Left kidney (tissue), 2 donors: Measurements from ENCODE around the gene SNAP47. TPM values are rescaled to one million over a fixed set of nuclear protein-coding genes. Genes with fewer than 3 reads are reported as not detected.

Source experiments
- DNase-seq: peaks from one replicate; pipeline ENCODE4 v3.0.0-alpha.2; 2013
- polyA plus RNA-seq: library from polyadenylated mRNA; unstranded; fragments of 120-200 nt; gene quantifications from one replicate; pipeline ENCODE4 v1.2.1, GENCODE V29; 2013; ENCODE audit not compliant: insufficient read length

SNAP47 gene
- polyA plus RNA-seq, 1 donor: 43.2 TPM

DNA sequence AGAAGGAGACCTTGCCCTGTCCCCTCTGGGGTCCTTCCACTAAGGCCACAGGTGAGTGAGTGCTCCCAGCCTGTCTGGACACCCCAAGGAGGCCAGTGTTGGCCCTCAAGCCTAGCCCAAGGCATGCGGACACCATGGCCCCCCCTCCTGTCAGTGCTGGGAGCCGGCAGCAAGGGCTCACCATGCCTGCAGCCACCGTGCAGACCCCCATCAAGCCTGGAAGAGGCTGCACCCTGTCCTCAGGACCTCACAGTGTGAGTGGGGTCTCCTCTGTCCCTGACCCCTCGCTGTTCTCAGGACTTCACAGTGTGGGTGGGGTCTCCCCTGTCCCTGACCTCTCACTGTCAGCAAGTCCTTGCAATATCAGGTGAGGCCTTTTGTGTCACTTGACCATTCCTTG, 47.0 kb downstream of the SNAP47 start:
- no peak for DNase-seq

GRCh38 chr1:227785094-227785804, 50.0 kb downstream of the SNAP47 start:
- no peak for DNase-seq

DNA sequence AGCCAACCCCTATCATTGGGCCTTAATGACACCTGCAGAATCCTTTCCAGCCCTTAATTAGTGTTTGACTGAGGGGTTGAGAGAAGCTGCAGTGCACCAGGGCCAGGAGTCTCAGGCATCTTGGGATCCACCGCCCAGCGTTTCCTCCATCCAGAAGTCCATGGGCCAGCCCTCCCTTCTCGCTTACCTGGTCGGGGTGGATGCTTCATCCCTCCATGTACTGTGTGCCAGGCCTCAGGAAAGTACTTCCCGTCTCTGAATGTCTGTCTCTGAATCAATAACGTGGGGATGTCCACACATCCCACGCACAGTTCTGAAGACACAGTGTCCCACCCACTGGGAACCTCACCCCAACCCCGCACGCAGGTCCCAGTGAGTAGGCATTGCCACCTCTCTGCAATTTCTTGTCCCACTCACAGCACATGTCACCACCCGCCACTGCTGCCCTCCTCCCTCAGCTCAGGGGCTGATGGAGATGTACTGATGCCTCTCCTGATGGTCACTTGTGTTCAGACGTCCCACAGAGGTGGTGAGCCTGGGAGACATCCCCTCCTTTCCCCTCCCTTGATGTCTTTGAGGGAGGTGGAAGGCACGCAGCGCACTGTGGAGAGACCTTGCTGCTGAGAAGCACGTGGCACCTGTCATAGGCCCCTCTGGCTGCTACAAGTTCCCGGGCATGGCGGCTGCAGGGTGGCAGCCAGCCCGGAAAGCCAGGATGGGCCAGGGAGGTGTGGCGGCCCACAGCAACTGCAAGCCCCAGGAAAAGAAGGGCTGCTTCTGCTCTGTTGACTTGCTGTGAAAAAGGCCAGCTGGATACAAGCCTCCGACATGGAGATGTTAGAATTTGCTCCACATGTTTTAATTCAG, 50.8 kb downstream of the SNAP47 start:
- DNase-seq: no peak

DNA sequence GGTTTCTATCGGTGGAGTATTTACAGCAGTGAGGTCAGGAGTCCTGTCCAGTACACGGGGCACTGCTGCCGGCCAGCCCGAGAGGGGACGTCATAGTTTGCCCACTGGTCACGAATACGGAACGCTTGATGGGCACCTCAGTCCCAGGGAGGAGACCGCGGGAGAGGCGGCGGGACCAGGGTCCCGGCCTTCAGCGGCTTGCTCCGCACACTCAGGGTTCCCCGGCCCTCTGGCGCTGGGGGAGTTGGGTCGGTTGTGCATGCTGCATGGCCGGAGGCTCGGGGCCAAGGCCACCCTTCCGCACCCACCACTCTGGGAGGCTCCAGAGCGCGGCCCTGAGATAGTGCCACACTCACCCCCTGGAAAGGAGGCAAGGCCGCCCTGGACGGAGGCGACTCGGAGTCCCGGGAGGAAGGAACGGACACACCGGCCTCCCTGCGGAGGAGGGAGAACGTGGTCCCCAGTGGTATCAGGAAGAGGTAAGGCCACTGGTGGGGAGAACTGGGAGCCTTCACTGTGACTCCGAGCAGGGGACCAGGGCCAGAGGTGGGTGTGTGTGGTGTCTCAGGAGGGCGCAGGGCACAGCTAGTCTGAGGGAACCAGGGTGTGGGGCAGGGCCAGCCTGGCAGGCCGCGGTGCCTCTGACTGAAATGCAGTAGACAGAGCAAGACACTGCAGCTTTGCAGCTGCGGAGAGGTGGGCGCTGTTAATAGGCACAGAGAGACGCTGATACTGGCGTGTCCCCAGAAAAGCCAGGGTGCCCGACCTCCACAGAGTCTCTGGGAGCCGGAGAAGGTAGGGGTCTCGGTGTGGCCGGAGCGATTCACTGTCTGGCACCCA, 51.7 kb downstream of the SNAP47 start:
- no peak for DNase-seq

- peak; percentile 73 for DNase-seq
Measured at GRCh38 chr1:227787513-227788270, 52.5 kb downstream of the SNAP47 start.

DNA sequence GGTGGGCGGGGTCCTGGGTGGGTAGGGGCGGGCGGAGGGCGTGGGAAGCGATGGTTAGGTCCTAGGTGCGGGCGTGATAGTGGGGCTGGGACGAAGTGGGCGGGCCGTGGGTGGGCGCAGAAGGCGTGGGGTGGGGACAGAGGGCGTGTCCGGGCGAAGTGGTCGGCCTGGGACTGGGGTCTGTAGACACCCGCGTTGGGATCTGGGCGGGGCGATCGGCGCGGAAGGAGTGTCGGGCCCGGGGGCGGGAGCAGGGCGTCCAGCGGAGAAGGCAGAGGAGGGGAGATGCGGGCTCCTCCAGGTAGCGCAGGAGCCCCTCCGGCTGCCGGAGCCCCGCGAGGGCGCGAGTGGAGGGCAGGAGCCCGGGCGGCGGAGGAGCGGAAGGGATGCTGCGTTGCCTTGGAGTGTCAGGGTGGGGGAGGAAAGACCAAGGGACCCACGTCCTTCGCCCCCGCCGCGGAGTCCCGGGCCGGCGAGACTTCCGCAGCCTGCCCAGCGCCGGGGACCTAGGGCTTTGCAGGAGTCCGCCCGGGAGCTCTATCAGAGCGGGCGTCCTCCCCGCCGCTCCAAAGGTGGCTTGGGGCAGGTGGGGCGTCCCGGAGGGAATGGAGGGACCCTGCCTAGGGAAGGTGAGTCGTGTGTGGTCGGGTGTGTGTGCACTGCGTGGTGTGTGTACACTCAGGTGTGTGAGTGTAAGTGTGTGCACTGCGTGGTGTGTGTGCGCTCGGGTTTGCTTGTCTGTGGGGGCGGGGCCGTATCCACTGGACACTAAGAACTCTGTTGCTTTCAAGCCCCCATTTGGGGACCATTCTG, 53.2 kb downstream of the SNAP47 start:
- no peak for DNase-seq

GRCh38 chr1:227789084-227790033, 54.1 kb downstream of the SNAP47 start:
- no peak for DNase-seq

- DNase-seq: no peak
Measured at GRCh38 chr1:227790034-227790400, 54.8 kb downstream of the SNAP47 start.

DNA sequence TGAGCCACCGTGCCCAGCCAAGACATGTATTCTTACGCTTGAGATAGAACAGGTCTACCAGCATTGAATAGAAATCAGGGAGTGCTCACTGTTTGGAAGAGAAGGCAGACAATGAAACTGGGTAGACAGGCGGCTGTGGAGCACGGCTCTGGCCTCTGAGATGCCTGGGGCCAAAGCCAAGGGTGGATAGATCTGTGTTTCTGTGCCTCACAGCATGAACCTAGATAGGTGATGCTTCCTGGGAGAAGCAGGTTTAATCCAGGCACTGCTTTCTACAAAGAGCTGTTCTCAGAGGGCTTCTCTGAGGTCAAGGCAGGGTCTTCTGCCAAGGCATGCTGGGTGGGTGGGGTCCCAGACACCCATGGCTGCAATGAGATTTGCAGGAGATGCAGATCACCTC, 55.6 kb downstream of the SNAP47 start:
- DNase-seq: no peak

DNA sequence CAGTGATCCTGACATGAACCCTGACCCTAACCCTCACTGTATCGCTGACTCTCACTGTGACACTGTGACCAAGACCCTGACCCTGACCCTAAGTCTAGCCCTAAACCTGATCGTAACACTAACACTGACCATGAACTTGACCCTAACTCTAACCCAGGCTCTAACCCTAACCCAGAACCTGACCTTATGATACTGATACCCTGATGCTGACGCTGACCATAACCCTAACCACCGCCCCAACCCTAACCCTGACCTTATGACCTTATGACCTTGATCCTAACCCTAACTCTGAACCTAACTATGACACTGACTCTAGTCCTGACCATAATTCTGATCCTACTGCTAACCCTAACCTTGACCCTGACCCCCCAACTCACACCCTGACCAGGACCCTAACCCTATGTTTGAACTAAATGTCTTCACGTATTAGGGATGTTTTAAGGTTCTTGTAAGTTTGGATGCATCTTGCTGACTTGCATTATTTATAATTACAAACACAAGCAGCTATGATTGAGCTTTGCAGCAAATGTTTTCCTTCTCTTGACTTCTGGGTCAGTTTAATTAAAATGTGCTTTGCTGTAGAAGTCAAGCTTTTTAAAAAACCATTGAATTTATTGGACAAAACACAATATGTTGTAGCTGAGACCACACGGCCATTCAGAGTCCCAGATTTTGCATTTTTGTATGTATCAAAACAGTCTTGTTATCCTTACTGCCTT, 56.3 kb downstream of the SNAP47 start:
- DNase-seq: no peak

GRCh38 chr1:227792216-227793078, 57.2 kb downstream of the SNAP47 start:
- no peak for DNase-seq

- DNase-seq: no peak
Measured at GRCh38 chr1:227793079-227793947, 58.1 kb downstream of the SNAP47 start.

GRCh38 chr1:227793948-227794816, 58.9 kb downstream of the SNAP47 start:
- no peak for DNase-seq

DNA sequence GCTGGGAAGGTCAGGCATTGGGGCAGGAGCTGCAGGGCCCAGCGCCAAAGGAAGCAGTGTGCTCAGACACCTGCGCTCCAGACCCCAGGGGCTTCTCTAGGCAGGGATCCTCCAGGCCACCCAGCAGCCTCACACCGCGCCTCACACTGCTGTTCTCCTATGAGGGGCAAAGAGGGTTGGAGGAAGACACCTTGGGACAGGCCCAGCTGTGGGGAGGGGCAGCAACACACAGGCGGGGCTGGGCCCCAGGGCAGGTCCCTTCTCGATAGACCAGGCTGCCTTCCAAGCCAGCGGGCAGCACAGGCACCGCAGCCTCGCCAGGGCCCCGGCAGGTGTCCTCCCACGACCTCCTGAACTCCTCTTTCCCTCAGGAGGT, 59.6 kb downstream of the SNAP47 start:
- DNase-seq: no peak

DNA sequence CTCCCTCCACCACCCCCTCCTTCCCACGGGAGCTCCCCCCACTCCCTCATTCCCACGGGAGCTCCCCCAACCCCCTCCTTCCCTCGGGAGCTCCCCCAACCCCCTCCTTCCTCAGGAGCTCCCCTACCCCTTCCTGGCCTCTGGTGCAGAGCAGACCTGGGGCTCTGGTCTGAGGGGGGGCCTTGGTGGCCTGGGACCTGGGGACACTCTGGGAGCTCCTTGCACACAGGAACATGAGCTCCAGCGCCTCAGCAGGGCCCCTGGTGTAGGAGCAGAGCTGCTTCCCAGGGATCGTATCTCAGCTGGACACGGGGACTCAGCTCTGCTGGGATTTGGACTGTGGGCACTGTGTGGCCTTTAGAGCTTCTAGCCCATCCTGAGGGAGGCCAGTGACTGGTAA, 60.5 kb downstream of the SNAP47 start:
- DNase-seq: no peak

DNA sequence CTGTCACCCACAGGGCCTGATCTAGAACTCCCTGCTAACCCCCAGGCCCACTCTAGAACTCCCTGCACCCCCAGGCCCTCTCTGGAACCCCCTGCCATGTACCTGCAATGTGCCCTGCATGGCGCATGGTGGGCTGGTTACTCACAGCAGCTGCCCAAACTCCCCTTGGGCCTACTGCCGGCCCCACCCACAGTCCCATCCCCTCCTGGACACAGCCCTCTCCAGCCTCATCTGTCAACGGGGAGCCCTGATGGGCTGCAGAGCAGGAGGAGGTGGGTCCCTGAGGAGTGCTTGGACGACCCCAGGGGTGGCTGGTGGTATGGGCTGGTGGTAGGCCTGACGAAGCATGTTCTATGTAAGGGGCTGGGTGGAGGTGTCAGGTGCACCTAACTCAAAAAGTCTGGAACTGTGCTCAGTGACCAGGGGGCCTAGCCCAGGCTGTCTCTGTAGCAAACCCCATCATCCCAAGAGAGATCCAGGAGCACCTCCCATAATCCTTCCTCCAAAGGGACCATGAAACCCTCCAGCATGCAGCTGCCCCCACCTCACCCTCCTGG, 61.2 kb downstream of the SNAP47 start:
- no peak for DNase-seq
